NCI-H2196 (cell line): ENCODE measurements around the gene HOXA5.

Experiments used
- DNase-seq: peaks from one replicate; lab custom pipeline; 2025; ENCODE audit not compliant: unreplicated experiment; lab: John Stamatoyannopoulos, UW

HOXA5 gene

GRCh38 chr7:27171637-27172314 lies 28.3 kb upstream of the HOXA5 start:
- no peak for DNase-seq

- DNase-seq = no peak
Measured at GRCh38 chr7:27171325-27171636, 27.8 kb upstream of the HOXA5 start.

- no peak for DNase-seq
Measured at GRCh38 chr7:27170426-27171324, 27.2 kb upstream of the HOXA5 start.

- DNase-seq = no peak
Measured at GRCh38 chr7:27169658-27170425, 26.4 kb upstream of the HOXA5 start.

- DNase-seq = no peak
Measured at GRCh38 chr7:27168265-27168947, 24.9 kb upstream of the HOXA5 start.

- DNase-seq = no peak
Measured at GRCh38 chr7:27167916-27168264, 24.4 kb upstream of the HOXA5 start.

- no peak for DNase-seq
Measured at GRCh38 chr7:27166531-27167505, 23.3 kb upstream of the HOXA5 start.

GRCh38 chr7:27165996-27166530 lies 22.6 kb upstream of the HOXA5 start:
- no peak for DNase-seq

GRCh38 chr7:27165089-27165995 lies 21.9 kb upstream of the HOXA5 start, which contains the start of gene HOXA9:
Gene HOXA9 (minus strand): TSS chr7:27165537. CDS start chr7:27165457, 80 bp downstream.
- DNase-seq = no peak

- no peak for DNase-seq
Measured at GRCh38 chr7:27164367-27165088, 21.0 kb upstream of the HOXA5 start.

- DNase-seq = no peak
Measured at GRCh38 chr7:27164045-27164366, 20.5 kb upstream of the HOXA5 start.

GRCh38 chr7:27163288-27164044 lies 20.0 kb upstream of the HOXA5 start:
- DNase-seq = no peak

GRCh38 chr7:27162561-27163287 lies 19.2 kb upstream of the HOXA5 start:
- no peak for DNase-seq

- no peak for DNase-seq
Measured at GRCh38 chr7:27161721-27162560, 18.5 kb upstream of the HOXA5 start.

- no peak for DNase-seq
Measured at GRCh38 chr7:27161214-27161720, 17.8 kb upstream of the HOXA5 start.
